Activated CD4-positive, alpha-beta T cell treated with anti-CD3 and anti-CD28 coated beads for 1 hour (primary cell): ENCODE data around the gene UNC5A.

Source experiments
- DNase-seq: peaks from one replicate; pipeline ENCODE4 v3.0.0-alpha.2; 2020

Gene UNC5A

DNA sequence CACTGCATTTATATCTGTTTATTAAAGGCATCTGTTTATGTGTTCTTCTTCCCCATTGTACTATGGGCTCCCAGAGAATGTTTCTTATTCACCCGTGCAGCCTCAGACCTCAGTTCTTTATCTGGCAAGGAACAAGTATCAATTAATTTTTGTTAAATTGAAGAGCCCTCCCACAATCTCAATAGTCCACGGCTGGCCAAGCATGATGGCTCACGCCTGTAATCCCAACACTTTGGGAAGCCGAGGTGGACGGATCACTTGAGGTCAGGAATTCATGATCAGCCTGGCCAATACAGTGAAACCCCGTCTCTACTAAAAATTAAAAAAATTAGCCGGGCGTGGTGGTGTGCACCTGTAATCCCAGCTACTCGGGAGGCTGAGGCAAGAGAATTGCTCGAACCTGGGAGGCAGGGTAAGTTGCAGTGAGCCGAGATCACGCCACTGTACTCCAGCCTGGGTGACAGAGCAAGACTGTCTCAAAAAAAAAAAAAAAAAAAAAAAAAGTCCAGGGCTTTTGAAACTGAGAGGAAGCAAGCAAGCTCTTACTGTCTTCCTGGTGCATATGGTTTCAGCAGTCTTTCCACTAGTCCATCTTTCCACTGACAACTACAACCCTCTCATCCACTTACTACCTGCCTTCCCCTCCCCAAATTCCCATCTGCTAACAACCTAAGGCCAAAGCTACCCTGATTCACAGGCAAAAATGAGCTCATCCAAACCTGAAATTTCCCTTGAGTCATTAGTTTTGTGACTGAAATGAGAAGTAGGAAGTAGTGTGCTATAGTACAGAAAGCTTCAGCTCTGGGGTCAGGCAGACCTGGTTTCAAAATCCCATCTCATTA lies 91.1 kb downstream of the UNC5A start:
- no peak for DNase-seq

DNA sequence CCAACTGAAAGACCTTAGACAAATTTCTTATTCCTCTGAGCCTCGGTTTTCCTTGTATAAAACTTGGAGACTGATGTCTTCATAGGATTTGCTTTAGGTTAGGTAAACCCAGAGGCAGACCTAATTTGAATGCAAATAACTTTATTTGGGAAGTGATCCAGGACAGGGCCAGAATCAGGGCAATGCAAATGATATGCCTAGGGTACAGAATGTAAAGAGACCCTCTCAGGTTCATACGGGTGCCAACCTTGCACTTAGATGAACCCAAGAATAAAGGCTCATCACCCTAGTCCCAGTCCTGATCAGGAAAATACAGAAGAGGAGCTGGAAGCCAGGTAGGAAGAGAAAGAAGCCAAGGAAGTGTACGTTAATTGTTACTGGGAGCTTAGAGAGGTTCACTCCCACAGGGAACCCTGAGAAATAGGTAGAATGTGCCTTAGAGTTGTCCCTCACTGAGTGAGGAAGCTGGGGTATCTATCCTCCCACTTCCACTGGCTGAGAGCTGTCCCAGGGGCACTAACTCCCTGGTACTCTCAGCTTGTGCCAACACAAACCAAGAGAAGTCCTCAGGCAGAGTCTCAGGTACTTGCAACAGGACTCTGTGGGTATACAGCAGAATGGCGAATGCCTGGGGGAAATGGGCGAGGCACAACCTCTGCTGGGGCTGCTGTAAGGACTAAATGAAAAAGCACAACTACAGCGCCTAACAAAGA lies 91.9 kb downstream of the UNC5A start:
- no peak for DNase-seq

DNA sequence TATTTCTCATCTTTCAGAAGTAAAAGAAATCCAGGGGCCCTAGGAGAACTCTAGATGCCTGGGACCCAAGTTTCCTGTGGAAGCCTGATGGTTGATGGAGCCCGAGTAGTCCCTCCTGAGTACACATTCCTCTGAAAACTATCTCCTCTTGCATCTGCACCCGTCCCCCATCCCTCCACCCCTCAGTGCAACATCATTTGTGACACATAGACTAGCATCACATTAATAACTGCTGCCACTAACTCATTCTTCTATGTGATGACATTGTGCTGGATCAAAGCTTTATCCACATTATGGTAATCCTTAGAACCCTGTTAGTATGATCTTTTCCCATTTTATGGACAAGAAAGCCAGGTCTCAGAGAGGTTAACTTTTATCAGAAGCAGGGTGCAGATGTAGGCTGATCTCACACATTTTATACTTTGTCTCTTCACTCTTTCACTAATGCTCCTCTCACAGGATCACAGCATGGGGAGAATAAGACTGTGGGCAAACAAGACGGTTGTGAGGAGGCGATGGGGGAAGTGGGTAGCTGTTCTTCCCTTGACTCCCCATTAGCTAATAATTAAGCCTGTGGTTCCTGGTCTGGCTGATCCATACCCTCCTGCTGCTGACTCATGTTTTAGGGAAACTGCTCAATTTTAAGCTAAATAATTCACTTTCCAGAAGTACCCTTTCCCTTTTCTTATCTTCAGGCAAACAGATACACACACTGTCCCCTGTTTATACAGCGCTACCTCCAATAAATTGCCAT lies 92.7 kb downstream of the UNC5A start:
- DNase-seq: no peak

DNA sequence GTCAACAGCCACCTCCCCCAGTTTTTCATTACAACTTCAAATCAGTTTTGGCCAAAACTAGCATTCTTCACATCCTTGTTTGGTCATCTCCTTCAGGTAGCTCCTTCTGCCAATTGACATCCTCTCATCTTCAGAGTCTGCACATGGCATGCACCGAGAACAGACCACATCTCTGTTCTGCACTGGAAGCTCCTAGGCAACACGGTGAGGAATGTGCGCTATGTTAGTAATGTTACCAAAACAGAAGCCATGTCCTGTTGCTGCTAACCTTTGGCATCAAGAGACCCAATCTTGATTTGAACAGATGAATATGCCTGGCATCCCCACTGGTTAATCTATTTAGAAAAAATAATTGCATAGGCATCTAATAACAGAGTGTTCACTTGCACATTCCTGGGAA lies 93.9 kb downstream of the UNC5A start:
- no peak for DNase-seq

DNA sequence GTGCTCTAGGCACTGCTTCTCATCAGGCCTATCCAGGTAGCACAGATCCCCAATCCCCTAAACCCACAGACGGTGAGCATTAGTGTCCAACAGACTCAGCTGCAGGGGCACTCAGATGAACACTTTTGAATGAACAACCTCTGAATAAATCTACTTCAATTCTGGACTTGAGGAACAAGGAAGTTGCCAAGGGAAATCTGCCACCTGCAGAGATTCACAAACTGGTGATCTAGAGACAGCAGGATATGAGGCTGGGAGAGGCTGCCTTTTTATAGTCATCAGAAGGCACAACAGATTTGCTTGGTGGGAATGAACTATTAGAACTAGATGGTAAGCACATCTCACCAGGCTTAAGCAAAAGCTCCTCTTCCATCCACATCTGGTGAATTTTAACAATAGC lies 95.8 kb downstream of the UNC5A start:
- no peak for DNase-seq

GRCh38 chr5:176906796-176907195 lies 96.4 kb downstream of the UNC5A start:
- no peak for DNase-seq

- DNase-seq: no peak
These were observed 98.5 kb downstream of the UNC5A start for GRCh38 chr5:176908675-176909368.

- no peak for DNase-seq
These were observed 101.8 kb downstream of the UNC5A start for GRCh38 chr5:176912115-176912514.

DNA sequence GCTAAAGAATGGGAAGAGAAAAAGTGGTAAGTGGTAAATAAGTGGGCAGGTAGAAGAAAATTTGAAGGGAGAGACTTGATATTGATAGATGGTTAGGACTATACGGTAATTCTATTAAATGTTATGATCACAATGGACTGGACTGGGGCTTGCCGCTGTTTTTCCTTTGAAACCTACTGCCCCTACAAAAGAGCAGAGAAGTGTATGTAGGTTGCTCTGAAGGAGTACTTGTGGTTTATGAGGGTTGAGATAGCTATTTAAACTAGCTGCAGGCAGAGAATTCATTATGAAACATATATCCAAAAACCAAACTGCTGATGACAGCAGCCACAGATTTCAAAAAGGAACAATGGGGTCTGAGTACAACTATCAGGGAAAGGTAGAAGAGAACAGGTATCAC lies 105.5 kb downstream of the UNC5A start:
- no peak for DNase-seq

DNA sequence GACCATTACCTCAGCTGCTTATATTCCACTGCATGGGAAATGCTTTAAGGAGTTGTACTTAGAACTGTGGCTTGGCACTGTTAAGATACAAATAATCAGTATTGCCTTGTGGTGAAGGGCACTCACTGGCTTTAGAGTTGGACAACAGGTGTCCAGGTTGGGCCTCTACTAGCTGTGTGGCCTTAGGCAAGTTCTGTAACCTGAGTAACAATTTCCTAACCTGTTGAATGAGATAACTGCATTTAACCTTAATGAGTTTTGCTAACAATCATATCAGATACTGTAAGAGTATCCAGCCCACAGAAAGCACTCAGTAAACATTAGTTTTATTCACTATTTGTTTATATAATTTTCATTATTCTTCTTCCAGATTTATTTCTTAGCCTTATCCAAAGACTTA lies 106.0 kb downstream of the UNC5A start:
- DNase-seq: no peak

DNA sequence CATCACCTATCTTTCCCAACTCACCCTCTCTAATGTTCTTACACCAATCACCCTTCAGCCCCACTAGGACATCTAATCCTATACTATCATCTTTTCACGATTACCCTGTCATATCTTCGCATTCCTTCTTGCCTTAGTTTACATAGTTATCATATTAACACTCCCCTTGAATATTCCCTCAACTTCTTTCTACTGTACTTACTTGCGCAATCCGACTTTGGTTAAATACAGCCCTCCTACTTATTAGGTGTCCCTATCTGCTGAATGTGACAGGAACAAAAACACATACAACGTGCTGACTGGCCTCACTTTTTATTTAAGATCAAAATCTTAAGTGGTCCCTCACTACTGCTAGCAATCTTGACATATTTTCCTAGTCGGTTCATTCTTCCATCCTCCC lies 108.3 kb downstream of the UNC5A start:
- no peak for DNase-seq

GRCh38 chr5:176921714-176922113 lies 111.4 kb downstream of the UNC5A start:
- no peak for DNase-seq

GRCh38 chr5:176922817-176923216 lies 112.5 kb downstream of the UNC5A start:
- DNase-seq: no peak

DNA sequence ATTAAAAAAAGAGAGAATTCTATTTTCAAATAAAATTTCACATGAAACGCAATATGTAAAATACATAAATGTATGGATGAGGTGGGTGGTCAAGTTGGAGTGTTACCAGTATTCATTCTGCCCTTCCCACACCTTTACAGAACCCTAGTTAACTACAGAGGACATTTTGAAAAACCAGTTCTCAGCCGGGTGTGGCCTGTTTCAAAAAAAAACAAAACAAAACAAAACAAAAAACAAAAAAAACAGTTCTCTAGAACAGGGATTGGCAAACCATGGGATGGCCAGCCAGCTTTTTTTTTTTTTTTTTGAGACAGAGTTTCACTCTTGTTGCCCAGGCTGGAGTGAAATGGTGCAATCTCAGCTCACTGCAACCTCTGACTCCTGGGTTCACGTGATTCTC lies 117.2 kb downstream of the UNC5A start:
- DNase-seq: no peak

GRCh38 chr5:176929654-176930053 lies 119.3 kb downstream of the UNC5A start:
- no peak for DNase-seq
